Dermis microvascular lymphatic vessel endothelial cell (primary cell): ENCODE measurements around the gene CDC23. TPM values are rescaled to one million over a fixed set of nuclear protein-coding genes. Genes with fewer than 3 reads are reported as not detected.
A peak's percentile ranks its signal among the peaks of the same experiment; 100 is the strongest.
"Not testable (repeated sequence)": the region's sequence is repeated elsewhere in the genome, so short reads cannot be mapped to it uniquely, and the experiment has no call there.

Experiments used
- DNase-seq, 2 donors: peaks; one replicate each; pipeline versions ENCODE4 v3.0.0 to v3.0.0-alpha.2; 2010; ENCODE audit warnings: low read depth in 2 of 2
- total RNA-seq: library from RNA; depleted of rRNA; stranded (reverse); fragments of >200 nt; gene quantifications from 2 replicates; pipeline ENCODE4 v1.2.1, GENCODE V29; 2014

Gene CDC23
- total RNA-seq, 1 donor from 2014 or later: 28.5 TPM

DNA sequence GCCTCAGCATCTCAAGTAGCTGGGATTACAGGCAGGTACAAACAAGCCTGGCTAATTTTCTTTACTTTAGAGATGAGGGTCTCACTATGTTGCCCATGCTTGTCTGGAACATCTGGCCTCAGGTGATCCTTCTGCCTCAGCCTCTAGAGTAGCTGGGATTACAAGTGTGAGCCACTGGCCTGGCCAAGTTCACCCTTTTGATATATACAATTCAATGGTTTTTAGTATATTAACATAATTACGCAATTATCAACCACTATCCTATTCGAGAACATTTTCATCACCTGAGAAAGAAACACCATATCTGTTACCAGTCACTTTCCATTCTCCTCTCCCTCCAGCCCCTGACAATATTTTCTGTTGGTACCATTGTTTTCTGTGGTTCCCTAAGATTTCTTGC is 3.7 kb upstream of the CDC23 start:
- no peak for DNase-seq

DNA sequence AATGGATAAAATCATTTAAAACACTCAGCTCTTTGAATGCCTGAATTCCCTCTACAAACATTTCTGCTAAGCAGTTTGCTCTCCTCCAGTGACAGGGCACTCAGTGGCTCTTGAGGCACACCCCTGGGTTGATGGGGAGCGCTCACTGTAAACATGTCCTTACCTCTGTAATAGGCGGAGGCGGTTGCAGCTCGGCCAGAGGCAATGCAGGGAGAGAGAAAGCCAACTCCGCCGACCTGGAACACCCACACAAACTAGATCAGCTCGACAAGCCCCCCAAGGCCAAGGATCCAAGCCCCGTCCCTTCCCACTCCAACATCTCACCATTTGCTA is 329 bp downstream of the CDC23 start:
- DNase-seq: peak in 1 of 2 donors; percentile 42

DNA sequence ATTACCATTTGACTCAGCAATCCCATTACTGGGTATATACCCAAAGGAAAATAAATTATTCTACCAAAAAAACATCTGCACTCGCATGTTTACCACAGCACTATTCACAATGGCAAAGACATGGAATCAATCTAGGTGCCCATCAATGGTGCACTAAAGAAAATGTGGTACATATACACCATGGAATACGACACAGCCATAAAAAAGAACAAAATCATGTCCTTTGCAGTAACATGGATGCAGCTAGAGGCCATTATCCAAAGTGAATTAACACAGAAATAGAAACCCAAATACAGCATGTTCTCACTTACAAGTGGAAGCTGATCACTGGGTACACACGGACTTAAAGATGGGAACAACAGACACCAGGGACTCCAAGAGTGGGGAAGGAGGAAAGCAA is 2.1 kb downstream of the CDC23 start:
- DNase-seq: no peak

DNA sequence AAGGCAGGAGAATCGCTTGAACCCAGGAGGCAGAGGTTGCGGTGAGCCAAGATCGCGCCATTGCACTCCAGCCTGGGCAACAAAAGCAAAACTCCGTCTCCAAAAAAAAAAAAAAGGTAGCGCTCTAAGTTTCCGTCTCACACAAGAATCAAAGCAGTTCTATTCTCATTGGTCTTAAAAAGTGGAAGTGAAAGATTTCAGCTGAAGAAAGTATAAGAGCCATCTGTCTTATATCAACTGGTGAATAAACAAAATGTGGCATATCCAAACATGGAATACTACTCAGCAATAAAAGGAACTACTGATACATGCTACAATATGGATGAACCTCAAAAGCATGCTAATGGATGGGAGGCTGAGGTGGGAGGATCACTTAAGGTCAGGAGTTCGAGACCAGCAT is 19.3 kb downstream of the CDC23 start:
- DNase-seq: not testable (repeated sequence)

DNA sequence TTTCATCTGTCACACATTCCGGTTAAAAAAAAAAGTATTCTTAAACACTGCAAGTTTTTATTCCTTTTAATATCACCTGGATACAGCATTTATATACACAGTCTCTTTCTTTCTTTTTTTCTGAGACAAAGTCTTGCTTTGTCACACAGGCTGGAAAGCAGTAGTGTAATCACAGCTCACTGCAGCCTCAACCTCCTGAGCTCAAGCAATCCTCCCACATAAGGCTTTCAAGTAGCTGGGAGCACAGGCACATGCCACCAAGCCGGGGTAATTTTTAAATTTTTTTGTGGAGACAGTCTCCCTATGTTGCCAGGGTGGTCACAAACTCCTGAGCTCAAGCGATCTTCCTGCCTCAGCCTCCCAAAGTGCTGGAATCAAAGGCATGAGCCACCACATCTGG is 20.3 kb downstream of the CDC23 start:
- DNase-seq: no peak

DNA sequence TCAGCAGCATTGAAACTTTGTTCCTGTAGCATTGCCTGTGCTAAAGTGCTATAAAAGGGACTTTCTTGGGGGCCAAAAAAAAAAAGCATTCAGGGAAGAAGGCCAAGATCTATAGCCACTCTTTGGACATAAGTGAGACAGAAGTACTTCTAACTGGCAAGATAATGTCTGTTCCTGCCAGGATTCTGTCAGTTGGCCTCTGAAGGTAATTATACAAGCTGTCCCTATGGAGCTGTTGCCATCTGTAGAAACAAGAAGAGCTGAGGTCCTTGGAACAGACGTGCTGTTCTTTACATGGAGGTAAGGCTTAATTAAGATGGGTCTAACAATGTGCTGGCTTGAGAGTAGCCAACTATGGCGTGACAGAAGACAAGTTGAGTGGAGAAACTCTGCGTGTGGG is 24.5 kb downstream of the CDC23 start:
- DNase-seq: no peak

DNA sequence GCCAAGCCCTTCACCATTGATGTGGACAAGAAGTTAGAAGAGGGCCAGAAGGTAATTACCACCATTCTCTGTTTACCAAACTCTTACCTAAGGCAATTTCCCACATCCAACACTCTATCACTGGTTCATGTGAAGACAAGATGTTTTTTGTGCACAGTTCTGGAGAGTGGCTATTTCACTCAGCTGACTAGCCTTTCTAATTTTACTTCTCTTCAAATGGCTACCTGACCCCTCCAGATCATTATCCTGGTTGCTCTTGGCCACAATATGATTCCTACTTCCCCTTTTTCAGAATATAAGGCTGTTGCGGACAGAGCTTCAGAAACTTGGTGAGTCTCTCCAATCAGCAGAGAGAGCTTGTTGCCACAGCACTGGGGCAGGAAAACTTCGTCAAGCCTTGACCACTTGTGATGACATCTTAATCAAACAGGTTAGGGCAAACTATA is 27.1 kb downstream of the CDC23 start:
- DNase-seq: no peak

DNA sequence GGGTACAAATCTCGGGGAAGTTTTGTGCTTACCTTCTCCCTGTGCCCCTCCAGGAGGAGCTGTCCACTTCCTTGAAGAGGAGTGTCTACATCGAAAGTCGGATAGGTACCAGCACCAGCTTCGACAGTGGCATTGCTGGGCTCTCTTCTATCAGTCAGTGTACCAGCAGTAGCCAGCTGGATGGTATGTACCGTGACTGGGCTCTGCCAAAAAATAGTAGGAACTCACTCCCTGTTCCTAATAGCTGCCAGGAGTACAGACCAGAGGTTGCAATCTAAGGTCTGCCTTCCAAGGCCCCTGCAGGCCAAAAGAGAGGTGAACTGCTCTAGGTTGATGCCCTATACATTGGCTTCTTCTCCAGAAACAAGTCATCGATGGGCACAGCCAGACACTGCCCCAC is 30.3 kb downstream of the CDC23 start:
- no peak for DNase-seq

DNA sequence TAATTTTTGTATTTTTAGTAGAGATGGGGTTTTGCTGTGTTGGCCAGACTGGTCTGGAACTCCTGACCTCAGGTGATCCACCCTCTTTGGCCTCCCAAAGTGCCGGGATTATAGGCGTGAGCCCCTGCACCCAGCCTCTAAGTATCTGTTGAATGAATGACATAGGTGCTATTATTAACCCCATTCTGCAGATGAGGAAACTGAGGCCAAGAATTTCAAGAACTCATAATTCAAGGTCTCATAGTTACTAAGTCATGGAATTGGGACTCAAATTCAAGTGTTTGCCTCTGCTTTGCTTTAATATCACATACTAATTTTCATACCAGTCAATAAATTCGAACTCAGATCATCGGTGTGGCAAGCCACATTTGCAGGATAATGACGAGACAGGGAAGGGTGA is 32.3 kb downstream of the CDC23 start:
- DNase-seq: no peak

DNA sequence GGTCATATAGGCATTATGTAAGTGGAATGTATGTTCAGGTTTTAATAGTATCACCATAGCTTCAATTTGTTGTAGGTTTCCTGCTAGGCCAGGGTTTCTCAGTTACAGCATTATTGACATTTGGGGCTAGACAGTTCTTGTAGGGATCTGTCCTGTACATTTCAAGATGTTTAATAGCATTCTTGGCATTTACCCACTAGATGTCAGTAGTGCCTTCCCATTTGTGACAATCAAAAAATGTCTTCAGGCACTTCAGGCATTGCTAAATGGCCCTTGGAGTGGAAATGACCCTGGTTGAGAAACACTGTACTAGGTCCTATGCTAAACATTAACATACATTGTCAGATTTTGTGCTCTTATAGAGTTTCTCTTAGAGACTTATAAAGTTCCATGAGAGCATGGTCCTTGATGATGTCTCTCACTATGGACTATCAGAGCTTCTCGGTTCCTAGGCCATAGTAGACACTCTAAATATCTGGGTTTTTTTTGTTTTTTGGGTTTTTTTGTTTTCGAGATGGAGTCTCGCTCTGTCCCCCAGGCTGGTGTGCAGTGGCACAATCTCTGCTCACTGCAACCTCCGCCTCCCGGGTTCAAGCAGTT is 32.8 kb downstream of the CDC23 start:
- DNase-seq: peak; percentile 25 to 68

DNA sequence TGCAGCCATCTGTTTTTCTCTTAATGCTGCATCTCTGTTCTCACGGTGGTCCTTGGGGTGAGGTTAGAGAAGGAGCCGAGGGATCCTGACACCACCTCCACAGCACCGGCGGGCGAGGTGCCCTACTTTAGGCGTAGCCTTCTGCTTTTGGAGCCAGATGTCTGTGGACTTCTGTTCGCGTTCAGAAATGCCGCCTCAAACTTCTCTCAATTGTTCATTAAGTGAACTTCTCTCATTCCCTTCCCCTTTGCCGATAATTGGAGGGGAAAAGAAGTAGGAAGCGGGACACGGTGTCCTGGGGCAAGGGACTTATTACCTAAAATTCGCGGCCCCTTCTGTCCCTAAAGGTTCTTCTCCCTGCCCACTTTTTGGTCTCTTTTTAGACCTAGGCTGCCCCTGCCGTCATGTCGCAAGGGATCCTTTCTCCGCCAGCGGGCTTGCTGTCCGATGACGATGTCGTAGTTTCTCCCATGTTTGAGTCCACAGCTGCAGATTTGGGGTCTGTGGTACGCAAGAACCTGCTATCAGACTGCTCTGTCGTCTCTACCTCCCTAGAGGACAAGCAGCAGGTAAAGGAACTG is 33.8 kb downstream of the CDC23 start:
- DNase-seq: no peak

DNA sequence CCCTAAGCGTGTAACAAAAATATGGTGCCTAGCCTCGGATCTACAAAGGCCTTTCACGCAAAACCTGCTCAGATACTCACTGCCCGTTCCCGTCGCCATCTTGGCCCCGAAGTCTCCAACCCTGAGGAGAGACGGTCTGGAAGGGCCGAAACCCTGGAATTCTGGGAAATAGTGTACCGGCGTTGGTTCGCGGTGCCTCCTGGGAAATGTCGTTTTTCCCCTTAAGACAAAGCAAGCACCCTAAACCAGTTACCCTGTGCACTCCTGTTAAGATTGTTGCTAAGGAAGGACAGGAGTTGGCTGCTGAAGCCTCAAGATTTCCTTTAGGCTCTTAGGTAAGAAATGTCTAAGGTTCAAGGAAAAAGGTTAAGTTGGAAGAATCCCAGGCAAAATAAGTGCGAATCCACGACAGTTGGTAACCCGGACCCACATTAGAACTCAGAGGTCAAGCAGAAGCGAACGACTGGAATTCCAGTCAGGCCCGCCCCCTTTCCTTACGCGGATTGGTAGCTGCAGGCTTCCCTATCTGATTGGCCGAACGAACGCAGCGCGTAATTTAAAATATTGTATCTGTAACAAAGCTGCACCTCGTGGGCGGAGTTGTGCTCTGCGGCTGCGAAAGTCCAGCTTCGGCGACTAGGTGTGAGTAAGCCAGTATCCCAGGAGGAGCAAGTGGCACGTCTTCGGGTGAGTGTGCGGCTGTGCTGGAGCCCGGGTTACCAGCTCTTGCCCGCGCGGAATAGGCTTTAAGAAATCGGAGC is 34.4 kb downstream of the CDC23 start, which contains the start of the genes BRD8 and KIF20A:
BRD8 (minus strand) TSS at position 115 of the 761 bp plus-strand sequence; CDS start at position 99, 16 bp downstream.
KIF20A (plus strand) TSS at position 597 of the 761 bp plus-strand sequence. CDS start 569 bp downstream, outside the sequence.
- DNase-seq: peak; percentile 92 to 98

DNA sequence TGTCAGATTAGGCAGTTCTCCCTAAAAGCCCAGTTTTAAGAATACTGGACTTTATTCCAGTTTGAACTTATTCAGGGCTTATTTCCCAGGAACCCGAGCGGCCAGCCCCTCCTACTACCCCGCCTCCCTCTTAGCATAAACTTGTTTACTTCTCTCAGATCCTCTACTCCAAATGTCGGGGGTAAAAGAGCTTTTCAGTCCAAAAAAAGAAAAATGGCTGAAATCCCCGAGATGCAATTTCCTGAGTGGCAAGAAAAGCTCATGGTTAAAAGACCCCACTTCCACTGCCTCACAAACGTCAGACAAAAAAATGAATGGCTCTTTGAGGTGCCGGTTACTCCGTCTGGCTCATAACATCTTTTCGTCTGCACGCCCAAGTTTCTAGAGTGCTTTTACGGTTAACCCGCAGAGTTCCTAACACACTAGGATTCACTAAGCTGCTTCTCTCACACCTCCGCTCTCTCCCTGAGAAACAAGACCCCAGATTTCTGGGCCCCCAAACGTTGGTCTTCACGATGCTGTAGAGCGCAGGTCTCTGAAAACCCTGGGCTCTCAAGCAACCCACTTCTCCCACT is 35.1 kb downstream of the CDC23 start:
- peak; percentile 4 to 60 for DNase-seq

DNA sequence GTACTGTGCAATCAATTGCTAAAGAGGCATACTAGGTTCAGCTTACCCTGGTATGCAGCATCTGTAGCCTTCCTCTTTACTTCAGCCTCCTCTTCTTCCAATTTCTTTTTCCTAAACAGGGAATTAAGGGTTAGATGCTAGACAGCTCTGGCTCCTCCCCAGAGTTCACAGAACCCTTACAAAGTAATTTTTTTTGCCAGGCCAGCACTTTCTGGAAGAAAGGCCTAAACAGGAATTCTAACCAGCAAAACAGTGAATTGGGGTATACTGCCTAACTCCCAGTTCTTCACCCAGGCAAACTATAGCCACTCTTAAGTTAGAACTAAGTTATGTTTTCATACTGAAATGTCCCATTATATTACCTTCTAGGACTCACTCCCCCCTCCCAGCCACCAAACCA is 42.8 kb downstream of the CDC23 start:
- DNase-seq: no peak

DNA sequence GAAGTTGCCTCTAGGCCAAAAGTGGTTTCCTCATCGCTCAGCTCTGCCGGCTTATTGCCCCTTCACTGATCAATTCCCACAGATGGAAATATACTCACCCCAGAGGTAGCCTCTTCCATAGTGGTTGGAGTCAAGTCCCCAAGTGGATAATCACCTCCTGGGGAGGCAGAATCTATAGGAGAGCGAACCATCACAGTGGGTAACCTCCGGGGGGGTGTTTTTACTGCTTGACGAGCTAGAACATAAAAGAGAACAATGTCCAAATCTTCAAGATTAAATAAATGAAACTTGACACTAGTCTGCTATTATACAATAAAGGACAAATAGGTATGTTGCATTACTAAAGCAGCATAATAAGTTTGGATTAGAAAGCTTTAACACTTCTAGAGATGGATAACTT is 44.0 kb downstream of the CDC23 start:
- no peak for DNase-seq

DNA sequence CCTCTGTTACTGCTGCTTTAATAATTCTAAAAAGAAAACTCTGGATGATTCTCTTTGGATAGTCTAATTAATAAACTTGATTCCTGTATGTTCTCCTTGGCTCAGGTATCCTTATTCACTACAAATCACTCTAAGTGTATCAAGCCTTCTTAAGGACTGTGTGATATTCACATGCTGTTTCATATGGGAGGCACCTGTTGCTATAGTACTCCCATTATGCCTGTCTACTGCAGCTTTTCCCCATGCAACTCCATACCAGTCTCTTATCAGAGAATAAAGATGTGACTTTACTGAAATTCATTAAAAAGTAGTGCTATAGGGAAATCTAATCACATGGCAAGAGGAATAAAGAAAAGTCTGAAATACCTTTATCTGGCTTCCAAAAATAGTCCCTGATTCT is 49.4 kb downstream of the CDC23 start:
- no peak for DNase-seq

DNA sequence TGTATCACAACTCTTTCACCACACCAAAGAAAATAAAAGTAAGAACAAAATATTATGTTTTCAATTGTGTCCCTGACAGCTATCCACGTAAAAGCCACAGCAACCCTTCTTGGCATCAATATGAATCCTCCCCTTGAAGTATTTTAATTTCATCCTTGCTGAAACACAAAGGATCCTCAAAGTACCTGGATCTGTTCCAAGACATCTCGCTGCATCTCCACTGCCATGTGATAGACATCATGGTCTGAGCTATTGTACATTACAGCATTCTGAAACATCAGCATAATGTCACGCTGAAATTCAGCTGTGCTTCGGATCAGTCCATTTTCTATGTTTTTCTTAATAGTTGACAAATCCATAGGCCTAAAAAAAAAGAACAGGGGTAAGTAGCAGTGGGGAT is 52.4 kb downstream of the CDC23 start:
- no peak for DNase-seq

DNA sequence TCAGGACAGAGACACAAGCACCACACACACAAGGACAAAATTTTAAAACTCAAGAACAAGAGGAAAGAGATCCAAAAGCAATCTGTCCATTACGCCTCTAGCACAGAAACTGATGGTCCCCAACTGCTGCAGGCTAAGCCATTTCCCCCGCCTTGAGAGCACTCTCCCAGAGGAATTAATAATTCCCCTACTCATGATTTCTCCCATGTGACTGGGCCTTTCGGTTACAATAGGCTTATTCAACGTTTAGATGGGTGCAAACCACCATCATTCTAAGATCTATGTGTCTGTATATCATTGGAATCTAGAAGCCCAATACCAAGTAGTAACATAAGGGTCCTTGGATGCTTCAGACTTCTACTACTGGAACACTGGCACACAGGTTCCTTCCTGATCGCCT is 53.5 kb downstream of the CDC23 start:
- DNase-seq: no peak

DNA sequence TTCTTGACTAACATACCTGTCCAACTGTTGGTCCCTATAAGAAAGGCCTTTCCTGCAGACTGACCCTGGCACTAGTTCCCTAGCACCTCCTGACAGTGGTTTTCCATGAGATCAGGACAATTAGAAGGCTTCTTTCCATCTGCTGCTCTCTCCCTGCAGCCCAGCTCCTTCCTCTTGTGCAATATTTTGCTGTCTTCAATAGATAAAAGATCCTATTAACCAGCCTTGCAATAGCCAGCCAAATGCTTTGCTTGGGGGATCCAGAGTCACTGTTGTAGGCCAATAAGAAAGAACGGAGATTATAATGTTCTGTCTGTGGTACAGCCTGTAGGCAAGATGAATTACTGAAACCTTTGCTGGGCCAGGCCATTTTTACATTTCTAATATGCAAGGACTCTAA is 55.5 kb downstream of the CDC23 start:
- DNase-seq: no peak

DNA sequence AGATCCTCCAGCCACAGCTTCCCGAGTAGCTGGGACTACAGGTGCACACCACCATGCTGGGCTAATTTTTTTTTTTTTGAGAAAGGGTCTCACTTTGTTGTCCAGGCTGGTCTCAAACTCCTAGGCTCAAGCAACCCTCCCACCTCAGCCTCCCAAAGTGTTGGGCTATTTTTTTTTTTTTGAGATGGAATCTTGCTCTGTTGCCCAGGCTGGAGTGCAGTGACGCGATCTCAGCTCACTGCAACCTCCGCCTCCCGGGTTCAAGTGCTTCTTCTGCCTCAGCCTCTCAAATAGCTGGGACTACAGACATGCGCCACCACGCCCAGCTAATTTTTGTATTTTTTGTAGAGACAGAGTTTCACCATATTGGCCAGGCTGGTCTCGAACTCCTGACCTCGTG is 57.1 kb downstream of the CDC23 start:
- DNase-seq: not testable (repeated sequence)

DNA sequence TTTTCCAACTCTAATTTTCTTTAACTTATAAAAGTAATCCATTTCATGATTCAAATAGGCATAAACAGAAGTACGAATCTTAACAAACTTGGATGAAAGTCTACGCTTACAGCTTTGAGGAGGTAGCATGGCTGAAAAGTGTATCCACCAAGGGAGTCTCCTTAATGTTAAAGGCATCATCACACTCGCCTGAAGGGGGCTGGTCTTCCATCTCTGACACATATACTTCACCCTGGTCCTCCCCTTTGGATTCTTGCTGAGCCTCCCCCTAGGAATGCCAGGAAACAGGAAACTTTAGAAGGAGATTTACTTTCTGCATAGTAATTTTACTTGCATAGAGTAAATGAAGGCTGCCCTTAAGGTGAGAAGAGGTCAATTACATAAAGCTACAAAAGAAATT is 63.6 kb downstream of the CDC23 start:
- DNase-seq: no peak

DNA sequence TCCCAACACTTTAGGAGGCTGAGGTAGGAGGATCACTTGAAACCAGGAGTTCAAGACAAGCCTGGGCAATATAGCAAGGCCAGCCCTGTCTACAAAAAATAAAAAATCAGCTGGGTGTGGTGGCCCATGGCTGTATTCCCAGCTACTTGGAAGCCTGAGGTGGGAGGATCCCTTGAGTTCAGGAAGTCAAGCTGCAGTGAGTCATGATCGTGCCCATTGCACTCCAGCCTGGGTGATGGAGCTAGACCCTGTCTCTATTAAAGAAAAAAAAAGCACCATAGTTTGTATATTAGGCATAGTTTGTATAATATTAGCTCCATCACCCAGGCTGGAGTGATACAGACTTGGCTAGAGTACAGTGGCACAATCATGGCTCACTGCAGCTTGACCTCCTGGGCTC is 64.3 kb downstream of the CDC23 start:
- DNase-seq: peak; percentile 11 to 77

DNA sequence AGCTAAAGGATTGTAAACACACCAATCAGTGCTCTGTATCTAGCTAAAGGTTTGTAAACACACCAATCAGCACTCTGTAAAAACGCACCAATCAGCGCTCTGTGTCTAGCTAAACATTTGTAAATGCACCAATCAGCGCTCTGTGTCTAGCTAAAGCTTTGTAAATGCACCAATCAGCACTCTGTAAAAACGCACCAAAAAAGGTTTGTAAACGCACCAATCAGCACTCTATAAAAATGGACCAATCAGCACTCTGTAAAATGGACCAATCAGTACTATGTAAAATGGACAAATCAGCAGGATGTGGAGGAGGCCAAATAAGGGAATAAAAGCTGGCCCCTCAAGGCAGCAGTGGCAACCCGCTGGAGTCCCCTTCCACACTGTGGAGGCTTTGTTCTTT is 69.5 kb downstream of the CDC23 start:
- DNase-seq: not testable (repeated sequence)
